ENCODE measurements around the gene BRINP1.

DNA sequence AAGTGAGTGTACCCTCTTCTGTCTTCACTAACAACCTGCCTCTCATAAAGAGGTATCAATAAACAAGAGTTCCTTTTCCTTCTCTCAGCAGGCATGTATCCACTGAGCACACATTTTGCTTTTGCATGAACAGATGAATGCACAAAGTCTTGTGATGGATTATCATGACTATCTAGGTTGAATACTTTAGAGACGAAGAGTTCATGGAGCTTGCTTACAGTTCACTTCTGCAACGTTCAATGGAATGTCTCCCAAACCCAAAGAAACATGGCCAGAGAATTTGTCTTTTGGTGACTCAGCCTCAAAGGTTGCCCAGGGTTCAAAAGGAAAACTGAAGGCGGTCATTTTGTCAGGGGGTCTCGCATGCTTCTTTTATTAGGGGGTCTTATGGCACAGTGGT lies 55.4 kb downstream of the BRINP1 start:
- TF ChIP-seq POLR2AphosphoS5 (IDR thresholded peaks at IDR 0.05; ENCODE audit: low read depth, low read length) (no peak), SAP30 (IDR thresholded peaks at IDR 0.05; ENCODE audit: insufficient read depth, insufficient replicate concordance, low read length) (no peak), POLR2A (IDR thresholded peaks at IDR 0.05; ENCODE audit: control extremely low read depth in 1 of 2, low read depth in 2 of 2, low read length in 2 of 2) (no peak), CBX8 (IDR thresholded peaks at IDR 0.05; ENCODE audit: borderline replicate concordance, low read depth, low read length) (no peak), RAD21 (IDR thresholded peaks at IDR 0.05 in 1 of 2, conservative IDR thresholded peaks at IDR 0.05 in 1 of 2; ENCODE audit: low read depth in 2 of 2, low read length in 2 of 2) (no peak), EZH2 (IDR thresholded peaks at IDR 0.05; ENCODE audit: low read depth, low read length, severe bottlenecking) (no peak), ZNF274 (IDR thresholded peaks at IDR 0.05; ENCODE audit: borderline replicate concordance, extremely low read depth, low read length) (no peak), SIN3A (conservative IDR thresholded peaks at IDR 0.05 in 1 of 2, IDR thresholded peaks at IDR 0.05 in 1 of 2; ENCODE audit: low read depth in 1 of 2, low read length in 2 of 2) (no peak)
- TF ChIP-seq, protein P1, sequence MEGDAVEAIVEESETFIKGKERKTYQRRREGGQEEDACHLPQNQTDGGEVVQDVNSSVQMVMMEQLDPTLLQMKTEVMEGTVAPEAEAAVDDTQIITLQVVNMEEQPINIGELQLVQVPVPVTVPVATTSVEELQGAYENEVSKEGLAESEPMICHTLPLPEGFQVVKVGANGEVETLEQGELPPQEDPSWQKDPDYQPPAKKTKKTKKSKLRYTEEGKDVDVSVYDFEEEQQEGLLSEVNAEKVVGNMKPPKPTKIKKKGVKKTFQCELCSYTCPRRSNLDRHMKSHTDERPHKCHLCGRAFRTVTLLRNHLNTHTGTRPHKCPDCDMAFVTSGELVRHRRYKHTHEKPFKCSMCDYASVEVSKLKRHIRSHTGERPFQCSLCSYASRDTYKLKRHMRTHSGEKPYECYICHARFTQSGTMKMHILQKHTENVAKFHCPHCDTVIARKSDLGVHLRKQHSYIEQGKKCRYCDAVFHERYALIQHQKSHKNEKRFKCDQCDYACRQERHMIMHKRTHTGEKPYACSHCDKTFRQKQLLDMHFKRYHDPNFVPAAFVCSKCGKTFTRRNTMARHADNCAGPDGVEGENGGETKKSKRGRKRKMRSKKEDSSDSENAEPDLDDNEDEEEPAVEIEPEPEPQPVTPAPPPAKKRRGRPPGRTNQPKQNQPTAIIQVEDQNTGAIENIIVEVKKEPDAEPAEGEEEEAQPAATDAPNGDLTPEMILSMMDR (IDR thresholded peaks at IDR 0.05; ENCODE audit: control extremely low read depth in 1 of 3, insufficient read depth in 1 of 3, low read depth in 1 of 3, low read length in 3 of 3): no peak
- TF ChIP-seq, protein P2, sequence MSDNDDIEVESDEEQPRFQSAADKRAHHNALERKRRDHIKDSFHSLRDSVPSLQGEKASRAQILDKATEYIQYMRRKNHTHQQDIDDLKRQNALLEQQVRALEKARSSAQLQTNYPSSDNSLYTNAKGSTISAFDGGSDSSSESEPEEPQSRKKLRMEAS (IDR thresholded peaks at IDR 0.05): no peak
- TF ChIP-seq, protein P3, sequence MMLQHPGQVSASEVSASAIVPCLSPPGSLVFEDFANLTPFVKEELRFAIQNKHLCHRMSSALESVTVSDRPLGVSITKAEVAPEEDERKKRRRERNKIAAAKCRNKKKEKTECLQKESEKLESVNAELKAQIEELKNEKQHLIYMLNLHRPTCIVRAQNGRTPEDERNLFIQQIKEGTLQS (IDR thresholded peaks at IDR 0.05; ENCODE audit: insufficient read depth, low read depth, low read length): no peak
